PC-9 (cell line): ENCODE measurements around the gene RPRD1A. TPM values are rescaled to one million over a fixed set of nuclear protein-coding genes. Genes with fewer than 3 reads are reported as not detected.

Source experiments
- BruUV-seq: library from RNA; stranded (reverse); fragments of 400-500 nt; replicated peaks from 2 replicates; lab custom pipeline; 2021; lab: Mats Ljungman, UMichigan
- CTCF ChIA-PET: fragments of 300-600 bp; sonication (Branson Sonifier 250); formaldehyde crosslinking; loops from one replicate; lab custom pipeline; 2022; ENCODE audit warnings: antibody characterized with exemption; lab: Charles Lee
- POLR2A ChIA-PET: fragments of 300-600 bp; sonication (Branson Sonifier 250); formaldehyde crosslinking; loops from one replicate; lab custom pipeline; 2022; ENCODE audit warnings: antibody characterized with exemption; ENCODE audit not compliant: unreplicated experiment; lab: Charles Lee
- DNase-seq, 2 experiments: peaks; one replicate each; pipeline versions ENCODE4 v3.0.0 to v3.0.0-alpha.2; 2015 to 2022; ENCODE audit warnings: mixed read lengths in 1 of 2
- H2AFZ ChIP-seq: fragments of 200-600 bp; sonication (generic); 2 replicates; pipeline ENCODE4 v1.8.1; 2017; ENCODE audit warnings: antibody characterized with exemption
- H3F3A ChIP-seq: fragments of 200-600 bp; sonication (generic); 2 replicates; pipeline ENCODE4 v1.8.1; 2017; ENCODE audit warnings: antibody characterized with exemption, mild to moderate bottlenecking, low read depth; ENCODE audit not compliant: insufficient read depth
- H3K27ac ChIP-seq: fragments of 200-600 bp; sonication (generic); 2 replicates; pipeline ENCODE4 v1.6.1; 2016; ENCODE audit warnings: mixed run types
- H3K27me3 ChIP-seq: fragments of 200-600 bp; sonication (generic); 2 replicates; pipeline ENCODE4 v1.6.1; 2016; ENCODE audit warnings: low read depth, mixed run types; ENCODE audit not compliant: insufficient read depth
- H3K36me3 ChIP-seq: fragments of 200-600 bp; sonication (generic); 2 replicates; pipeline ENCODE4 v1.6.1; 2016; ENCODE audit warnings: low read depth, mixed run types
- H3K4me1 ChIP-seq: fragments of 200-600 bp; sonication (generic); replicated peaks from 2 replicates; pipeline ENCODE4 v1.6.1; 2016; ENCODE audit warnings: mixed run types; ENCODE audit not compliant: insufficient read depth
- H3K4me2 ChIP-seq: fragments of 200-600 bp; sonication (generic); 2 replicates; pipeline ENCODE4 v1.6.1; 2017; ENCODE audit warnings: mixed run types
- H3K4me3 ChIP-seq: fragments of 200-600 bp; sonication (generic); 2 replicates; pipeline ENCODE4 v1.6.1; 2016; ENCODE audit warnings: mixed run types
- H3K79me2 ChIP-seq: fragments of 200-600 bp; sonication (generic); 2 replicates; pipeline ENCODE4 v1.6.1; 2017; ENCODE audit warnings: low read depth, mixed run types
- H3K9me2 ChIP-seq: fragments of 200-600 bp; sonication (generic); 2 replicates; pipeline ENCODE4 v1.8.1; 2017; ENCODE audit warnings: mild to moderate bottlenecking; ENCODE audit not compliant: insufficient read depth
- H3K9me3 ChIP-seq: fragments of 200-600 bp; sonication (generic); 2 replicates; pipeline ENCODE4 v1.8.1; 2016; ENCODE audit warnings: low read depth; ENCODE audit not compliant: insufficient read depth
- H4K20me1 ChIP-seq: fragments of 200-600 bp; sonication (generic); 2 replicates; pipeline ENCODE4 v1.8.1; 2017; ENCODE audit not compliant: insufficient read depth
- EZH2 ChIP-seq: fragments of 200-600 bp; sonication (generic); IDR thresholded peaks from 2 replicates; pipeline ENCODE4 v1.8.0; 2017; ENCODE audit warnings: antibody characterized with exemption, low read depth
- intact Hi-C: fragments of 100-400 bp; cut with micrococcal nuclease; formaldehyde crosslinking; loops from one replicate; pipeline ENCODE4 v1.10.0; 2022; ENCODE audit not compliant: unreplicated experiment
- total RNA-seq: library from RNA; stranded (reverse); gene quantifications from 2 replicates; pipeline ENCODE4 v1.2.3, GENCODE V29; 2021
- TF ChIP-seq, protein P1 (sequence below): fragments of 200-600 bp; sonication (generic); conservative IDR thresholded peaks from 2 replicates; pipeline ENCODE4 v1.6.1; 2017; ENCODE audit warnings: mixed run types, antibody characterized with exemption, mild to moderate bottlenecking, moderate library complexity

The RPRD1A gene
- total RNA-seq, 1 experiment from 2014 or later, result 34.2 TPM

DNA sequence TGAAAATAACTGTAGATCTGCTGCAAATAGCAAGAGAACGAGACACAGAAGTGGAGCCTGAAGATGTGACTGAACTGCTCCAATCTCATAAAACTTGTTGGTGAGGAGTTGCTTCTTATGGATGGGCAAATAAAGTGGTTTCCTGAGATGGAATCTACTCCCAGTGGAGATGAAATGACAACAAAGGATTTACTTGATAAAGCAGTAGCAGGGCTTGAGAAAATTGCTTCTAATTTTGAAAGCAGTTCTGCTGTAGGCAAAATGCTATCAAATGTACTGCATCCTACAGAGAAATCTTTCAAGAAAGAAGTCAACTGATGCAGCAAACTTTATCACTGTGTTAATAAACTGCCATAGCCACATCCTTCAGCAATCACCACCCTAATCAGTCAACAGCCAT is 44.0 kb downstream of the RPRD1A start:
- H3K27ac ChIP-seq, result no peak overlapping the region
- intact Hi-C loops, result no loop called here
- no peak overlapping the region for H2AFZ ChIP-seq
- H3K4me3 ChIP-seq, result no peak overlapping the region
- no peaks in the 10 kb centered on the region for H3K4me1 ChIP-seq
- H3K27me3 ChIP-seq, result no peaks in the 10 kb centered on the region
- TF ChIP-seq EZH2, result no peak
- TF ChIP-seq, protein P1, sequence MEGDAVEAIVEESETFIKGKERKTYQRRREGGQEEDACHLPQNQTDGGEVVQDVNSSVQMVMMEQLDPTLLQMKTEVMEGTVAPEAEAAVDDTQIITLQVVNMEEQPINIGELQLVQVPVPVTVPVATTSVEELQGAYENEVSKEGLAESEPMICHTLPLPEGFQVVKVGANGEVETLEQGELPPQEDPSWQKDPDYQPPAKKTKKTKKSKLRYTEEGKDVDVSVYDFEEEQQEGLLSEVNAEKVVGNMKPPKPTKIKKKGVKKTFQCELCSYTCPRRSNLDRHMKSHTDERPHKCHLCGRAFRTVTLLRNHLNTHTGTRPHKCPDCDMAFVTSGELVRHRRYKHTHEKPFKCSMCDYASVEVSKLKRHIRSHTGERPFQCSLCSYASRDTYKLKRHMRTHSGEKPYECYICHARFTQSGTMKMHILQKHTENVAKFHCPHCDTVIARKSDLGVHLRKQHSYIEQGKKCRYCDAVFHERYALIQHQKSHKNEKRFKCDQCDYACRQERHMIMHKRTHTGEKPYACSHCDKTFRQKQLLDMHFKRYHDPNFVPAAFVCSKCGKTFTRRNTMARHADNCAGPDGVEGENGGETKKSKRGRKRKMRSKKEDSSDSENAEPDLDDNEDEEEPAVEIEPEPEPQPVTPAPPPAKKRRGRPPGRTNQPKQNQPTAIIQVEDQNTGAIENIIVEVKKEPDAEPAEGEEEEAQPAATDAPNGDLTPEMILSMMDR, result no peak
- no peaks in the 10 kb centered on the region for H3K79me2 ChIP-seq
- BruUV-seq, result no TSS peak
- ChIA-PET CTCF (no interaction called here), POLR2A (no interaction called here)
- DNase-seq, result no peak
- H3K36me3 ChIP-seq, result no peaks in the 10 kb centered on the region
- 0 out of 2 replicates have a peak, but pooled peaks cover 4% of the 10 kb centered on the region for H3F3A ChIP-seq
- H3K4me2 ChIP-seq, result no peak overlapping the region
- no peaks in the 10 kb centered on the region for H3K9me2 ChIP-seq
- no peaks in the 10 kb centered on the region for H4K20me1 ChIP-seq
- H3K9me3 ChIP-seq, result no peaks in the 10 kb centered on the region

DNA sequence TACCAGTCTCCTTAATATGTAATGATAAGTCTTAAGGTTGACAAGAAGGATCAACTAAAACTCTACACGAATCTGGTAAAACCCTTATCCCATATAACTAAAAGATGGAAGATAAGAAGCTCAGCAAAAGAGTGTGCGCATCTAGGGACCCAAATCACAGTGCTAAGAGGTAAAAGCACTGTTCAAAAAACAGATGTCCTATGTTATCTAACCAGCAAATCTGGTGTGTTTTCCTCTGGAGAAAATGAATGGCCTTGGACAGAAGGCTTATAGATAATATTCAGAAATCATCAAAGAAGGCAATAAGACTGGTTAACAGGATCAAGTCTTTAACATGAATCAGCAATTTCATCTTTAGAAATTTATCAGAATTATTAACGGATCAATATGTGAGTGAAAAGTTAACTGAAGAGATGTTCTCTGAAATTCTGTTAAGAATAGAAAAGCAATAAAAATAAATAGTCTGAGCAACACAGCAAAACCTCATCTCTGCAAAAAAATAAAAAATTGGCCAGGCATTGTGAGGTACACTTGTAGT is 47.1 kb downstream of the RPRD1A start:
- Histone ChIP-seq H2AFZ (no peak overlapping the region), H3K27ac (no peak overlapping the region), H3K4me1 (no peaks in the 10 kb centered on the region), H4K20me1 (no peaks in the 10 kb centered on the region), H3K4me2 (no peak overlapping the region), H3K79me2 (no peaks in the 10 kb centered on the region), H3K36me3 (no peaks in the 10 kb centered on the region), H3K27me3 (no peaks in the 10 kb centered on the region), H3K4me3 (no peak overlapping the region), H3F3A (0 out of 2 replicates have a peak, but pooled peaks cover 4% of the 10 kb centered on the region), H3K9me2 (no peaks in the 10 kb centered on the region), H3K9me3 (no peaks in the 10 kb centered on the region)
- intact Hi-C loops, result no loop called here
- TF ChIP-seq, protein P1, result no peak
- TF ChIP-seq EZH2, result no peak
- ChIA-PET POLR2A (interaction anchor here (0.6 kb wide), 1 partner anchor 22 kb away, joined by 3 read pairs; no protein-coding TSS in a partner anchor), CTCF (no interaction called here)
- BruUV-seq, result no TSS peak
- DNase-seq, result no peak

GRCh38 chr18:36017232-36017631 is 50.1 kb downstream of the RPRD1A start:
- Histone ChIP-seq H3K4me1 (no peaks in the 10 kb centered on the region), H3K27ac (no peak overlapping the region), H3K9me3 (no peaks in the 10 kb centered on the region), H3F3A (0 out of 2 replicates have a peak, but pooled peaks cover 4% of the 10 kb centered on the region), H3K79me2 (no peaks in the 10 kb centered on the region), H4K20me1 (no peaks in the 10 kb centered on the region), H3K36me3 (no peaks in the 10 kb centered on the region), H2AFZ (no peak overlapping the region), H3K4me3 (no peak overlapping the region), H3K4me2 (no peak overlapping the region), H3K9me2 (no peaks in the 10 kb centered on the region), H3K27me3 (no peaks in the 10 kb centered on the region)
- intact Hi-C loops, result loop anchor here (5.0 to 10.0 kb wide), 2 partner anchors 78 to 265 kb away; no protein-coding TSS in a partner anchor
- BruUV-seq, result no TSS peak
- no peak for TF ChIP-seq EZH2
- TF ChIP-seq, protein P1, result no peak
- CTCF ChIA-PET, result interaction anchor here (1.0 kb wide), 2 partner anchors 145 to 554 kb away, joined by 3 to 4 read pairs; no protein-coding TSS in a partner anchor
- no peak for DNase-seq
- POLR2A ChIA-PET, result no interaction called here
